Transverse colon (tissue), 4 donors: ENCODE data around the gene OLA1. TPM values are rescaled to one million over a fixed set of nuclear protein-coding genes. Genes with fewer than 3 reads are reported as not detected.

Source experiments
- DNase-seq: peaks from one replicate; pipeline ENCODE4 v3.0.0-alpha.2; 2019
- H3K27ac ChIP-seq, 4 donors: fragments of 200-600 bp; sonication (generic); 2 replicates each; pipeline ENCODE4 v1.5.1; 2016 to 2018; ENCODE audit warnings: inconsistent platforms in 4 of 4
- H3K27me3 ChIP-seq: fragments of 200-600 bp; sonication (generic); 2 replicates; pipeline ENCODE4 v1.5.1; 2017; ENCODE audit warnings: inconsistent platforms
- H3K36me3 ChIP-seq, 4 donors: fragments of 200-600 bp; sonication (generic); 2 replicates each; pipeline ENCODE4 v1.5.1; 2017 to 2019; ENCODE audit warnings: inconsistent platforms in 4 of 4
- H3K4me1 ChIP-seq, 4 donors: fragments of 200-600 bp; sonication (generic); 2 replicates each; pipeline ENCODE4 v1.5.1; 2017 to 2020; ENCODE audit warnings: inconsistent platforms in 4 of 4
- H3K4me3 ChIP-seq, 4 donors: fragments of 200-600 bp; sonication (generic); 1 replicate in 1 of 4; 2 replicates in 3 of 4; pipeline versions ENCODE4 v1.5.1 to v1.6.1; 2017 to 2019; ENCODE audit warnings: inconsistent platforms in 4 of 4
- H3K9me3 ChIP-seq, 2 donors: fragments of 200-600 bp; sonication (generic); 2 replicates each; pipeline ENCODE4 v1.5.1; 2017 to 2019; ENCODE audit warnings: inconsistent platforms in 2 of 2
- CTCF ChIP-seq, 5 experiments: fragments of 200-600 bp in 3 of 5; fragments of 450-650 bp in 2 of 5; sonication (generic) in 3 of 5; IDR thresholded peaks; 1 replicate in 2 of 5; 2 replicates in 3 of 5; pipeline ENCODE4 v1.5.1; 2016 to 2017; ENCODE audit warnings: antibody characterized with exemption in 5 of 5, inconsistent platforms in 3 of 5, mild to moderate bottlenecking in 2 of 5, moderate library complexity in 1 of 5
- EP300 ChIP-seq: sonication (generic); formaldehyde crosslinking; IDR thresholded peaks from one replicate; pipeline ENCODE4 v1.6.1; 2017; ENCODE audit warnings: antibody characterized with exemption, low read depth
- POLR2A ChIP-seq: fragments of 450-650 bp; IDR thresholded peaks from one replicate; pipeline ENCODE4 v1.6.1; 2016; ENCODE audit warnings: antibody characterized with exemption, mild to moderate bottlenecking, moderate library complexity
- POLR2AphosphoS5 ChIP-seq, 3 donors: sonication (generic); formaldehyde crosslinking; IDR thresholded peaks; one replicate each; pipeline ENCODE4 v1.6.1; 2016; ENCODE audit warnings: antibody characterized with exemption in 3 of 3
- WGBS, 2 donors: methylation state at CpG; one replicate each; pipeline ENCODE4 v1.1.5; 2018; ENCODE audit warnings: low coverage in 1 of 2; 5-methylcytosine and 5-hydroxymethylcytosine counted together
- in situ Hi-C, 4 donors: fragments of 200-750 bp; cut with MboI; loops; one replicate each; pipeline versions ENCODE4 v1.15.0 to v1.15.1; 2017; ENCODE audit warnings: low sequenced_read_pairs in 3 of 4, low pct_ligation_motif_present in 1 of 4, low pct_unique_long_range_greater_than_20kb in 1 of 4
- intact Hi-C: fragments of 100-400 bp; cut with DNase I; formaldehyde crosslinking; loops from one replicate; pipeline ENCODE4 v1.15.1; 2023; ENCODE audit warnings: low total_unique reads
- total RNA-seq, 4 donors: library from RNA; depleted of rRNA; stranded (reverse); fragments of >200 nt; gene quantifications; one replicate each; pipeline ENCODE4 v1.1.0, GENCODE V29; 2016

The OLA1 gene
- total RNA-seq, 4 donors from 2014 or later: 6.7 to 47.7 (median 37.1) TPM

- no peaks in the 10 kb centered on the region for H3K4me1 ChIP-seq
- intact Hi-C loops: loop anchor here (2.0 kb wide), 1 partner anchor 15 kb away; no protein-coding TSS in a partner anchor
- in situ Hi-C loops: loop anchor here in 2 of 4 donors (25.0 kb wide), 1 partner anchor 656 kb away; no protein-coding TSS in a partner anchor
- no peak for DNase-seq
- TF ChIP-seq POLR2AphosphoS5 (IDR thresholded peaks at IDR 0.05) (no peak), EP300 (no peak), CTCF (IDR thresholded peaks at IDR 0.05) (no peak), POLR2A (no peak)
- H3K9me3 ChIP-seq: no peaks in the 10 kb centered on the region
- H3K4me3 ChIP-seq: no peak overlapping the region
- no peaks in the 10 kb centered on the region for H3K36me3 ChIP-seq
- WGBS, 2 donors: 74 to 78% methylated on average over 2 of the region's 2 CpGs
- H3K27me3 ChIP-seq: no peaks in the 10 kb centered on the region
- H3K27ac ChIP-seq: no peak overlapping the region
These were observed 180.5 kb downstream of the OLA1 start for GRCh38 chr2:174067815-174068214.

GRCh38 chr2:174066871-174067270 lies 181.5 kb downstream of the OLA1 start:
- Histone ChIP-seq H3K27ac (no peak overlapping the region), H3K9me3 (no peaks in the 10 kb centered on the region), H3K27me3 (no peaks in the 10 kb centered on the region), H3K4me3 (no peak overlapping the region), H3K4me1 (no peaks in the 10 kb centered on the region), H3K36me3 (no peaks in the 10 kb centered on the region)
- WGBS, 2 donors: 73 to 83% methylated on average over 5 to 7 of the region's 7 CpGs
- intact Hi-C loops (no loop called here), in situ Hi-C loops (loop anchor here in 2 of 4 donors (25.0 kb wide), 1 partner anchor 655 kb away; no protein-coding TSS in a partner anchor)
- no peak for DNase-seq
- TF ChIP-seq POLR2A (no peak), POLR2AphosphoS5 (IDR thresholded peaks at IDR 0.05) (no peak), CTCF (IDR thresholded peaks at IDR 0.05) (no peak), EP300 (no peak)

GRCh38 chr2:174063492-174064092 lies 184.7 kb downstream of the OLA1 start:
- H3K4me1 ChIP-seq: no peaks in the 10 kb centered on the region
- H3K27ac ChIP-seq: no peak overlapping the region
- DNase-seq: no peak
- 93 to 100% methylated on average over 1 to 12 of the region's 12 CpGs for WGBS, 2 donors
- TF ChIP-seq EP300 (no peak), CTCF (IDR thresholded peaks at IDR 0.05) (no peak), POLR2AphosphoS5 (IDR thresholded peaks at IDR 0.05) (no peak), POLR2A (no peak)
- H3K36me3 ChIP-seq: no peaks in the 10 kb centered on the region
- no peak overlapping the region for H3K4me3 ChIP-seq
- in situ Hi-C loops (loop anchor here in 2 of 4 donors (25.0 kb wide), 1 partner anchor 651 kb away; no protein-coding TSS in a partner anchor), intact Hi-C loops (no loop called here)
- no peaks in the 10 kb centered on the region for H3K9me3 ChIP-seq
- no peaks in the 10 kb centered on the region for H3K27me3 ChIP-seq

- no peaks in the 10 kb centered on the region for H3K36me3 ChIP-seq
- H3K27ac ChIP-seq: no peak overlapping the region
- intact Hi-C loops: no loop called here
- DNase-seq: no peak
- no peaks in the 10 kb centered on the region for H3K27me3 ChIP-seq
- H3K4me3 ChIP-seq: no peak overlapping the region
- no peaks in the 10 kb centered on the region for H3K4me1 ChIP-seq
- WGBS, 2 donors: 90% methylated on average over 7 of the region's 7 CpGs; no CpG with 5 or more reads in 1 of the 2 donors
- TF ChIP-seq POLR2AphosphoS5 (IDR thresholded peaks at IDR 0.05) (no peak), EP300 (no peak), POLR2A (no peak), CTCF (IDR thresholded peaks at IDR 0.05) (no peak)
- H3K9me3 ChIP-seq: no peaks in the 10 kb centered on the region
- in situ Hi-C loops: loop anchor here in 2 of 4 donors (25.0 kb wide), 1 partner anchor 651 kb away; no protein-coding TSS in a partner anchor
These were observed 185.4 kb downstream of the OLA1 start for GRCh38 chr2:174062934-174063333.
